DMS53 treated with DMSO at 0.1 percent for 48 hours (cell line): Measurements from ENCODE around the gene SMIM43.
"Not testable (repeated sequence)": the region's sequence is repeated elsewhere in the genome, so short reads cannot be mapped to it uniquely, and the experiment has no call there.

Experiments
- DNase-seq: peaks from one replicate; lab custom pipeline; 2025; ENCODE audit not compliant: unreplicated experiment; lab: John Stamatoyannopoulos, UW

The SMIM43 gene

DNA sequence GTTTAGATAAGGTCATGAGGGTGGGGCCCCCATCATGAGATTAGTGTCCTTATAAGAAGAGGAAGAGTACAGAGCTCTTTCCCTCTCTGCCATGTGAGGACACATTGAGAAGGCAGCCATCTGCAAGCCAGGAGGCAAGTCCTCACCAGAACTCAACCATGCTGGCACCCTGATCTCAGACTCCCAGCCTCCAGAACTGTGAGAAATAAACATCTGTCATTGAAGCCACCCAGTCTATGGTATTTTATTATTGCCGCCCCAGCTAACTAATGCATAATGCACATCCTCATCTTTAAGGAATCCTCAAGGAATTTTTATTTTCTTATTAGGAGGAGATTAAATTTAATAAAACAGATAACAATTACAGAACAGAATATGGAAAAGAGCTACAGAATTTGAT is 19.4 kb upstream of the SMIM43 start:
- no peak for DNase-seq

DNA sequence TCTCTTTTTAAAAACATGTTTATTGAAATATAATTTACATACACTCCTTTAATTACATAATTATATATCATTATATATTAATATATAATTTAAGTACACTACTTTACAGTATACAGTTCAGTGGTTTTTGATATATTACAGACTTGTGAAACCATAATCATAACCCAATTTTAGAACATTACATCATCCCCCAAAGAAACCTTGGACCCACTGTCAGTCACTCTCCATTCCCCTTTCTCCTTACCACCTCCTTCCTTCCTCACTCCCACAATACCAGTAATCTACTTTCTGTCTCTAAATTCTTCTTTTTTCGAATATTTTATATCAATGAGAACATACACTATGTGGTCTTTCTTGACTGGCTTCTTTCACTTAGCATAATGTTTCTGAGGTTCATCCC is 18.2 kb upstream of the SMIM43 start:
- DNase-seq, result no peak

DNA sequence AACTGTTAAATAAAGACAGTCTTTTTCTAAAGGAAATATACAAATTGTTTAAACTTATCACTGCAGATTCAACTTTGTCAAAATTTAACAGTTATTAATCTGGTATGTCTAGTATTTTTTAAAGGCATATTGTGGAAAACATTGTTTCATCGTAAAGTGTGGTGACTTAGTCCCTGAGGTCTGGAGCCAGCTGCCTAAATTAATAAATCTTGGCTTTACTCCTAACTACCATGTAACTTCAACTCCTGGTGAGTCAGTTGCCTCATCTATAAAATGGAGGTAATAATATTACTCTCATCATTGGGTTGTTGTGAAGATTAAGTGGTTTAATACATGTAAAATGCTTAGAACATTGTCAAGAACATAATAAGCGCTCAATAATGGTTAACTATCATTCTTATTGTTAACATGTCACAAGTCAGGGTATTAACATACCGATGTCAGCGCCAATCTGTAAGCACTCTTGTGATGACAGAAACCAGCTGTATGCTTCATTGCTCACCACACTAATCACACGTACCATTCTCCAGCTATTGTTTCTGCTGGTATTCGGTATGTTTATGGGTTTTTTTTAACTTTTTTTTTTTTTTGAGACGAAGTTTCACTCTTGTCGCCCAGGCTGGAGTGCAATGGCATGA is 14.1 kb upstream of the SMIM43 start:
- no peak for DNase-seq

DNA sequence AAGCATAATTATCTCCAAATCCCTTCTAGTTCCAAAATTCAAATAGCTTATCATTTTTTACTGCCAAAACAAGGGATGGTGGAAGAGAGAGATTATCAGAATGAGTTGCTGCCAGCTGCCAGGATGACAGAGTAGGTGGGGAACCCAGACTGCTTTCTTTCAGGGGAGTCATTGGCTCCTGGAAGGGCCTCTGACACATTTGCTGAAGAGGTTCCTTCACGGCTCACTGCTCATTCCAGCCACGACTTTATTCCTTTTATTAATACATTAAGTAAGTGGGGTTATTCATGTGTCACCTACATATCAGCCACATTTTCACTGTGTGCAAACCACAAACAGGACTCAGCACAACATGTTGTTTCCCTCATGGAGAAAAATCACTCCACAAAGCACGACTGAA is 12.7 kb upstream of the SMIM43 start:
- DNase-seq, result no peak

DNA sequence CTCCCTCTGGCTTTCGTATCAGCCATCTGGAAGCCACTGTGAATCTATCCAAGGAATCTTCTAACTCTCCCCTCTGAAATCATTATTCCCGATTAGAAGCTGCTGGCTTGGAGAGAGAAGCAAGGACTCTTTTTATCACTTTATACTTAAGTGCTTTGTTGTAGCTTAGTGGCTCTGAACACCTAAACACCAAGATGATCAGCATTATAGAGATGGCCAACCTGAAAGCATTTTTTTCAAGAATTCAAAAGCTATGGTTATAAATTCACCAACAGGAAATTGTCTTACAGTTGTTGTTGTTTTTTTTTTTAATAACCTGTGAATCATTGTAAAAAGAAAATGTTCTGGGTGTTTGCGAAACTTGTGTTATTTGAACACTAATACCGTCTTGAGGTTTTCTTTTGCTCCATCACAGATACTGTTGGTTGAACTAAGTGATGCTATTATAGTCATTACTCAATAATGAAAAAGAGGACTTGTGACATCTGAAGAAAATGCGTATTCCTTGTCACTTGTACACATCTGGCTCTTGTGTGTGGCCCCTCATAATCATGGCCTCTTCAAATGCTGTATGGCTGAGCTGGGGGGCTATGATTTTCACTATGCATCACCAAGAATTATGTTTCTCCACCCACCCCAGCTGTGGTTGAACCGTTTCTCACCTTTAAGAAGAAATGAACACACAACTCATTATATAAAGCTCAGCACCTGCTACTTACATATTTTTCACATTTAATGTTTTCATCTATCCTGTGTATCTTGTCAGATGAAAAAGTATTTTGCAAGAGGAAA is 11.8 kb upstream of the SMIM43 start:
- DNase-seq, result no peak

DNA sequence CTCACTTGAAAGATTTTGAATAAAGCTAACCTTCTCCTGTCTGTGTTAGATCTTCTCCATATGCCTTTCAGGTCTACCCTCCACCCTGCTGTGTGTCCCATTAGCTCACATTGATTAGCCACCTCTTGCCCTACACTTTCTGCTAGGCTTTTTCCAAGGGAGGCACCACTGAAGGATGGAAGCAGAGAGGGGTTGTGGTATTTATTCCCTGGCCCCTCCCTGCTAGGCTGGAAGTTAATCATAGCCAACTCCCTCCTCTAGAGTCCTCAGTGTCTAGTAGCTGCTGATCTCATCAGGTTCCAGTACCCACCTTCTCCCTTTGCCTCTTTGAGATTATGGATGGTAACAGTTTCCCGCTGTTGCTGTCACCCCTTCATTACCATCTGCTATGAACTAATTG is 8.9 kb upstream of the SMIM43 start:
- DNase-seq, result no peak

DNA sequence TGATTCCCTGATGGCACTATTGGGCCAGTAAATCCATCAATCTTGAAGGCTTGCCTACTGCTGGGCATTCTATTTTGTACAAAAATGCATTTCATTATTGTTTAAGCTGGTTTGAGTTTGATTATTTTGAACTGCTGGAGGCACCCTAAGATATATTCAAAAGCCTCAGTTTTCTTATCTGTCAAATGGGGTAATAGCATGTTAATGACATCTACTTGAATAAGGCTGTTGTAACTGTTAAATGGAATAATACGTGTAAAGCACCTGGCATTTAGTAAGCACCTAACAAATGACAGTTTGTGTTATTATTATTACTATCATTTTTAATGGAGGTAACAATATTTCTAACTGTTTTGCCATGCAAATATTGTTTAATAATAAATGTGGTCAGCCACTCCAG is 6.9 kb upstream of the SMIM43 start:
- no peak for DNase-seq

DNA sequence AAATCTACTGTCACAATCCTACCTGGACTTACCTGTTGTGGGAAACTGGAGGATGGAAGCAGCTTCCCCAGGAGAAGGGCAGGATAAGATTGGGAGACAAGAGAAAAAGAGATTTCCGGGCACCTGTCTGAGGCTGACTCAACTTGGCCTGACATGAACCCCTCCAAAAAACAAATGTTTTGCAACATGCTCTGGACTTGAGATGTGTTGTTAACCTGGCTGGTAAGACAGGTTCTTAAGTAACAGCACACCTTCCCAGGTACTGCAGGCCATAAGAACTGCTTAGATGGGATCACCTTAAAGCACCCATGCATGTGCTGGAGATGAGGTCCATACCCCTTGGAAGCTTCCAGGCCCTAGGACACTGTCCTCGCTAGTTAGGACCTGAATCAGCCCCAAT is 4.4 kb upstream of the SMIM43 start:
- DNase-seq, result no peak

DNA sequence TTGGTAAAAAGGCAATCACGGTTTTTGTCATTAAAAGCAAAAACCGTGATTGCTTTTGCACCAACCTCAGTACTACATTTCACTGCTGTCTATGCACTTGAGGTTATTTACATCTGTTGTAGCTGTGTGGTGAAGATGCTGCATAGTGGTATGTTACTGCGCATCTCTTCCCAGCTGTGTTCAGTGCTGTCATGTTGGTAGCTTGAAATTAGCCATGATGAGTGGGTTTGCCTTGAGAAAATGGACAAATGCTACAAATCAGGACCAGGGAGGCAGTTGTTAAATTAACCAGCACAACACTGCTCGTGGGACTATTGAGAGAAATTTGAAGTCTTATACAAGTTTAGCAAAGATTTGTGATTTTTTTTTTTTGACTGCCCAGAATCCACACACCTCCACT is 2.2 kb upstream of the SMIM43 start:
- DNase-seq, result no peak

DNA sequence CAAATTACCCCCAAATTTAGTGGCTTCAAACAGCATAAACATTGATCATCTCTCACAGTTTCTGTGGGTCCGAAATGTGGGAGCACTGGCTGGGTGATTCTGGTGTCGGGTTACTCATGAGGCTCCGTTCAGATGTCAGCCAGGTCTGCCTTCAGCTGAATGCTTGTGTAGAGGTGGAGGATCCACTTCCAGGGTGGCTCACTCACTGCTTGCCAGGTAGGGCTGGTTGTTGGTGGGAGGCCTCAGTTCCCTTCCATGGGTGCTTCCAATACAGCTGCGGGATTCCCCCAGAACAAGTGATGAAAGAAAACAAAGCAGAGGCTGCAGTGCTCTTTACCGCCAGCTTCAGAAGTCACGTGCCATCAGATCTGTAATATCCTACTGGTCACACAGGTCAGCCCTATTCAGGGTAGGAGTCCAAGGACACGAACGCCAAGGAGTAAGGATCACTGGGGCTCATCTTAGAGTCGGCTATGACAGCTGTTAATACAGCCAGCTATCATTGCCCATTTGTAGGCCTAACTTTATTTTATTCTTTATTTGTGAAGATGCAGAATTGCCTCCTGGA is 1.1 kb upstream of the SMIM43 start:
- no peak for DNase-seq

DNA sequence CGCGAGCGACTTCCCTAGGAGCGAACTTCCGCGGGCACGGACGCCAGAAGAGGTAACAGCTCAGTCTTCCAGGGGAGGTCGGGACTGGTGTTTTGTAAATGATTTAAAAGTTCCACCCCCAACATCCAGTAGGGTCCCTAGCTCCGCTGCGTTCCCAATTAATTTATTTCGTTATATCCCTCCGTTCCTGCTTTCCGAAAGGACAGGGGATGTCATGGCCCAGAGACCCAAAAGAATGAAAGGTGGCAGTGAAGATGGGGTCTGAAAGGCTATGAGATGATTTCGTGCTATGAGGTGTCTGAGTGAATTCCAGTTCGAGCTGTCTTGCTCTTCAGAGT is 373 bp upstream of the SMIM43 start:
- no peak for DNase-seq

DNA sequence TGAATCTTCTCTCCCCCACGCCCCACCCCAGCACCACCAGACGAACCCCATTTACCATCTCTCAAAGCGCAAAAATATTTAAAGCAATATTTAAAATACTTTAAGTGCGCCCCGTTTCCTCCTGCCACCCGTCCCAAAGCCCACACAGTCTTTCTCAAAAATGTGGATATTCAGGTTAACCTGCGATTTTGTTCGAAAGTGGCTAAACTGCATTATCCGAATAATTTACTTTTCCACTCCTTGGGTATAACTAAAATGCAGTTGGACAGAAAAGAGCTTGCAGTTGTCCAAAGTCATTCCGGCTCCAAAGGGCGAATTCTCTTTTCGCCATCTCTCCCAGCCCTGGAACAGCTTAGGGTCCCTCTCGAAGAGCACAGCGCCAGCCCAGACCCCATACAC is 662 bp downstream of the SMIM43 start:
- DNase-seq, result no peak

DNA sequence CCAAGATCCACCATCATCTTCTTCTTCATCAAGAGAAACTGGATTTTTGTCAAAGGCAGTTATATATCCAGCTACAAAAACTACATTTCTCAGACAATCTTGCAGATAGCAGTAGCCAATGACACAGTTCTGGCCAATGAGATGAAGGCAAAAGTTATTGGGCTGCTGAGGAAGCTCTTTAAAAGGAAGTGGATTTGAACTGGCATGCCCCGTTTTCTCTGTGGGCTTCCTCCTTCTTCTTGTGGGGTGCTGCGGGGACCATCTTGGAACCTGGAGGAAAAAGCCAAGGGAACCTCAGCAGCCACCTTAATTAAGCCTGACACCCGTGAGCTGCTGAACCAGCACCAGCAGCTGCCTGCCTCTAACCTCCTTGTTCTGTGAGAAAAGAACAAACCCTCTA is 4.8 kb downstream of the SMIM43 start:
- no peak for DNase-seq

DNA sequence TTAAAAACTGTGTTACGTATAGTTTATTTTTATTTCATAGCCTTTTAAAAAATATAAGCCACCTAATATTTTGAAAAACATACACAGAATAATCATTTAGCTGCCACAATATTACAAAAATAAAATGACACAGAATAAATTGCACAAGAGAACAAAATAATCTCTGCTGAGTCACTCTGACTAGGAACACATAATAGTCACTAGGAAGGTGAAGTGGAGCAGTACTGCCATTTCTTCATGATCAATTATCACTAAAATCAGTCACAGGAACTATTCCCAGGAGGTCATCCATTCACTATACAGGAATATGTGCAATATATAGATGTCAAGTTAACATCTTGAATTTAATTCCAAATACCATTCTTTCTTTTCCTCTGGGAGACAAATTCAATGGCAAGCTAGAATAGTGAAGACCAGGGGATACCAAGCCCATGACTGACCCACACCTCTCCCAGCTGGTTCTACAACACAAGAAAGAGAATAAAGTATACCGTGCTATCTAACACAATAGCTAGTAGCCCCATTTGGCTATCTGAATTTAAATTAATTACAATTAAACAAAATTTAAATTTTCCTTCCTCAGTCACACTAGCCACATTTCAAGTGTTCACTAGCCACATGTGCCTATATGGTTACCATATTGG is 5.9 kb downstream of the SMIM43 start:
- no peak for DNase-seq

DNA sequence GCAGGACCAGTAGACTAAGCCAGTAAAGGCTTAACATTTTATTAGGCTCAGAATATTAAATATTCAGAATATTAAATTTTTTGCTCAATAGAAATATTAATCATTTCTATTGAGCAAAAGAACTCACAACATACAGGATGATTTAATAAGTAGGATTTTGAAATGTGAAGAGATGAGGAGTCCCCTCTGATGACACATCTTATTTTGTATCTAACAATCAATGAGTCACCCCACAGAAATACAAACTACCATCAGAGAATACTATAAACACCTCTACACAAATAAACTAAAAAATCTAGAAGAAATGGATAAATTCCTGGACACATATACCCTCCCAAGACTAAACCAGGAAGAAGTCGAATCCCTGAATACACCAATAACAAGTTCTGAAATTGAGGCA is 12.8 kb downstream of the SMIM43 start:
- DNase-seq, result not testable (repeated sequence)

DNA sequence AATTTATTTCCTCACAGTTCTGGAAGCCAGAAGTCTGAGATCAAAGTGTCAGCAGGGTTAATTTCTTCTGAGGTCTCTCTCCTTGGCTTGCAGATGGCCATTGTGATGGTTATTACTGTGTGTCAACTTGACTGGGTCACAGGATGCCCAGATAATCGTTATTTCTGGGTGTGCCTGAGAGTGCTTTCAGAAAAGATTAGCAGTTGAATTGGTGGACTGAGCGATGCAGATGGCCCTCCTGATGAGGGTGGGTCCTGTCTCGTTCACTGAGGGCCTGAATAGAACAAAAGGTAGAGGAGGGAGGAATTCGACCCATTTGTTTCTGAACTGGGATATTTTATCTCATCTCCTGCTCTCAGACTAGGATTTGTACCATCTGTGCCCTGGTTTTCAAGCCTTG is 15.7 kb downstream of the SMIM43 start:
- DNase-seq, result no peak

DNA sequence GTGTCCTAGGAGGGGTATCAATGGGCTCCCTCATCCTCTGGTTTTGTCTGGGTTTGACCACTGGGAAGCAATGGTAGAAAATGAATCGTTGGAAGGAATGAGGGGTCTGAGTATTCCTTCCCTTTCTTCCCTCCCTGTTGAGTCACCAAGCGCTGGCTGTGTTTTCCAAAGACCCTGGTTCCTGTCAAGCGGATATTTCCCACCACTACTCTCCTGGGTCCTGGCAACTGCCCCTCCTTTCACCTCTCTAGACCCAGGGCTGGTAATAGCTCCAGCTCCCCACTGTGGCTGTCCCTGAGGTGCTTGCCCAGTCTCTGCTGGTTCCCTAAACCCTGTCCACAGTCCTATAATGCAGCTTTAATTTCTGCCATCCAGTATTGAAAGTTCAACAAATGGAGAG is 22.2 kb downstream of the SMIM43 start:
- no peak for DNase-seq

DNA sequence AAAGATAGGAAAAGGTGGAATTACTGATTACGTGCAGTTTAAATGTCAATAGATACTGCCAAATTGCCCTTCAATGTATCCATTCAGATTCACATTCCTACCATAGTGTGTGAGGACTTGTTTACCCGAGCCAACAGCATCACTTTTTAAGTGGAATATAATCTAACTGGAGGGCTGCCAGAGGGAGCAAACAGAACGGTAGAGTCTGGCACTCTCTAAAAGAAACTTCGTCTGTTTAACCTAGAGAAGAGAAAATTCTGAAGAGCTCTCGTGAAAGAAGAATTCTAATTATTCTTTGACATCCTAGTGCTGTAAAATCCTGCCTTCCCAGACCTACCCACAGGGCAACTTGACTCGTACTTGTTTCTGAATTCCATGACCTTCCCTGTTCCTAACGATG is 23.2 kb downstream of the SMIM43 start:
- no peak for DNase-seq

DNA sequence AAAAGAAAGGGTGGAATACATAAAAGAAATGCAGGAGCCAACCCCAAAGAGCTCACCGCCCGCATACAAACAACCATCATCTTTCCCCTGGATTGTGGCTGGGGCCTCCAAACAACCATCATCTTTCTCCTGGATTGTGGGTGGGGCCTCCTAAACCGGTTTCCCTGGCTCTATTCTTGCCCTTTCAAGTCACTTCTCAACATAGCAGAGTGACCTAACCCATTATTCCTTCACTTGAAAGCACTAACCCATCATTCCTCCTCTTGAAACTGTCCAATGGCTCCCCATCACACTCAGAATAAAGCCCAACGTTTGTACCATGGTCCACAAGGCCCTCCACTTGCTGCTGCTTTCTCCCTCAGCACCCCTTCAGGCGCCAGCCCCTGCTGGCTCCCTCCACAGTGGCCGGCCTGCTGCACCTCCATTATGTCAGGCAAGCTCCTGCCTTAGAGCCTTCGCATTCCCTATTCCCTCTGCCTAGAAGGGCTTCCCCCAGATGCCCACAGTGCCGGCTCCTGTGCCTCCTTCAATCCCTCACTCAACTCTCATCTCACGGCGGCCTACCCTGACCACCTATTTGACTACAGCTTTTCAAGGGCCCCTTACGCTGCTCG is 24.1 kb downstream of the SMIM43 start:
- DNase-seq, result no peak

DNA sequence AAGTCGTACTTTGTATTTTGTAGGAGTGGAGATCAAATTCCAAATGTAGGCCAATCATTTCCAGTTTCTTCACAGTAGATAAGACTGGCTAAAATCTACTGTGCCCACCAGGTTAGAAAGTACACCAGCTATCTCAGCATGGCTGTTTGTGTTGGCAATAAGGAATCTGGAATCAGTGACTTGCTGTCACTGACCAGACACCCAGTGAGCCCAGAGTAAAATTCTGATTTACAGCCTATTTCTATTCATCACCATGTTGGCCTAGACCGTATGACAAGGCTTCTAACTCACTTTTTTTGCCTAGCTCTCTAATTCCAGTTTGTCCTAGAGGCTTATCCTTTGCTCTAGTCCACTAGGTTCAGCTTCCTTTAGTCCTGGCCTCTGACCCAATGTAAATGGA is 25.4 kb downstream of the SMIM43 start:
- DNase-seq, result no peak

DNA sequence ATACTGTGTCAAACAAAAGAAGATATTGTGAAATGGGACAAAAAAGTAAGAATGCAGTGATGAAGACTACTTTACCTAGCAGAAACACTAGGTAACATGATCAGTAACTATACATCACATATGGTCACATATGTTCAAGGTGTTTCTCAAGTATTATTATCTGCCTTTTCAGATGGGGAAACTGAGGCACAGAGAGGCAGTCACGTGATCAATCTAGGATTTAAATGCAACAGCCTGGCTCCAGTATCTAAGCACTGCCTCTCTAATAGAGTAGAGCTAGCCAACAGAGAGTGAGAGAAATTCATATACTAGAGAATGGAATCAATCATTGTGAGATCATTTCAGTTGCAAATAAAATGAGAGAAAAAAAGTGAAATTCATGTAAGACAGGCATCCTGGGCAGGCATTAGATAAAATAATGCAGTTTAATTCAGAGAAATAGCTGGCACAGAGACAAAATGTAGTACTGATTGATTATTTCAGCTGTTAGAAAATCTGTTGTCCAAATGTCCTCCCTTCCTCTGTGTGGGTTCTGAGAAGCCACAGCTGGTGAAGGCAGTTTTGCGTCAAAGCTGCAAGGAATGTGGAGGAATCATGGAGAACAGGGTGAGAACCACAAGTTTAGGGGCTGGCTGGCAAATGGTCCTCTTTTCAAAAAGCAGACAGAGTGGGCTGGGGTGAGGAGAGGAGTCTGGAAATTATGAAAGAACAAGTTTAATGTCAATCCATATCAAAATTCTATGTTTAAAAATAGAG is 26.0 kb downstream of the SMIM43 start:
- no peak for DNase-seq
